HepG2 (cell line): ENCODE results near the gene SPATA13. TPM values are rescaled to one million over a fixed set of nuclear protein-coding genes. Genes with fewer than 3 reads are reported as not detected.

ENCODE experiments used
- ATAC-seq: fragments of 200-7000 bp; cut with Tn5 transposase; 3 replicates; pipeline ENCODE4 v1.9.1; 2020; ENCODE audit warnings: mild to moderate bottlenecking, moderate library complexity
- BruUV-seq: library from RNA; stranded (reverse); fragments of 400-500 nt; replicated peaks from 2 replicates; lab custom pipeline; 2021; lab: Mats Ljungman, UMichigan
- CTCF ChIA-PET: fragments of 300-600 bp; formaldehyde crosslinking; extraction: SDS; loops from one replicate; lab custom pipeline; 2021; ENCODE audit warnings: low total read pairs, inconsistent platforms, low intra/inter-chr PET ratio; lab: Yijun Ruan, JAX
- POLR2A ChIA-PET: fragments of 350-600 bp; sonication (Branson Sonifier 250); formaldehyde crosslinking; loops from one replicate; lab custom pipeline; 2020; ENCODE audit warnings: antibody characterized with exemption, inconsistent platforms; lab: Yijun Ruan, JAX
- DNase-seq: peaks from one replicate; pipeline ENCODE4 v3.0.0-alpha.2; 2015; ENCODE audit warnings: low spot score
- FAIRE-seq: peaks from 3 replicates; lab custom pipeline; 2011; peaks lifted over from hg19 to GRCh38; lab: Jason Lieb, UNC
- H2AFZ ChIP-seq: one replicate; pipeline ENCODE4 v1.6.1; 2011; ENCODE audit warnings: low read length, inconsistent platforms
- H3K27ac ChIP-seq: fragments of 300-600 bp; 3 replicates; pipeline ENCODE4 v1.8.0; 2011; ENCODE audit warnings: mixed run types, mild to moderate bottlenecking, mixed read lengths, low read length, inconsistent platforms; ENCODE audit not compliant: insufficient read depth; ENCODE audit errors: extremely low read length
- H3K27me3 ChIP-seq, 2 experiments: fragments of 200-600 bp in 1 of 2; 2 replicates in 1 of 2; 3 replicates in 1 of 2; pipeline versions ENCODE4 v1.6.0 to v1.8.0; 2011; ENCODE audit warnings: low read length in 2 of 2, mild to moderate bottlenecking in 2 of 2, moderate library complexity in 2 of 2, inconsistent platforms in 1 of 2; ENCODE audit not compliant: insufficient read depth in 2 of 2, control insufficient read depth in 1 of 2
- H3K36me3 ChIP-seq, 2 experiments: fragments of 200-600 bp in 1 of 2; replicated peaks in 1 of 2; 2 replicates in 1 of 2; 3 replicates in 1 of 2; pipeline versions ENCODE4 v1.5.1 to v1.8.0; 2011; ENCODE audit warnings: low read length in 2 of 2, inconsistent platforms in 1 of 2; ENCODE audit not compliant: insufficient read depth in 2 of 2, control insufficient read depth in 1 of 2
- H3K4me1 ChIP-seq: 2 replicates; pipeline ENCODE4 v1.5.1; 2012; ENCODE audit warnings: low read length, inconsistent platforms; ENCODE audit not compliant: insufficient read depth
- H3K4me2 ChIP-seq: 2 replicates; pipeline ENCODE4 v1.6.0; 2011; ENCODE audit warnings: low read depth, low read length, inconsistent platforms
- H3K4me3 ChIP-seq, 3 experiments: fragments of 200-600 bp in 1 of 3; sonication (generic), shearing (Covaris generic) in 1 of 3; replicated peaks in 1 of 3; 2 replicates each; pipeline ENCODE4 v1.5.1; 2011 to 2016; ENCODE audit warnings: low read length in 3 of 3, inconsistent platforms in 2 of 3, low read depth in 2 of 3, mild to moderate bottlenecking in 2 of 3, control low read depth in 1 of 3, mixed read lengths in 1 of 3; ENCODE audit not compliant: insufficient read depth in 1 of 3
- H3K79me2 ChIP-seq: one replicate; pipeline ENCODE4 v1.6.1; 2011; ENCODE audit warnings: low read length, inconsistent platforms; ENCODE audit not compliant: insufficient read depth
- H3K9ac ChIP-seq: 2 replicates; pipeline ENCODE4 v1.6.0; 2011; ENCODE audit warnings: mild to moderate bottlenecking, low read depth, low read length, inconsistent platforms; ENCODE audit not compliant: insufficient read depth
- H3K9me3 ChIP-seq: 2 replicates; pipeline ENCODE4 v1.5.1; 2012; ENCODE audit warnings: mild to moderate bottlenecking, low read length
- H4K20me1 ChIP-seq: 2 replicates; pipeline ENCODE4 v1.6.0; 2011; ENCODE audit warnings: inconsistent platforms, mild to moderate bottlenecking, low read length, moderate library complexity; ENCODE audit not compliant: insufficient read depth
- MZF1 ChIP-seq: sonication (generic); formaldehyde crosslinking; IDR thresholded peaks from 2 replicates; pipeline ENCODE4 v1.8.1; 2023; ENCODE audit warnings: mild to moderate bottlenecking, missing genetic modification reagents, borderline replicate concordance
- NCOA2 ChIP-seq: sonication (generic); formaldehyde crosslinking; IDR thresholded peaks from 2 replicates; pipeline ENCODE4 v1.8.0; 2022; ENCODE audit warnings: inconsistent platforms
- ONECUT2 ChIP-seq: sonication (generic); formaldehyde crosslinking; IDR thresholded peaks from 2 replicates; pipeline ENCODE4 v1.4.0; 2020; ENCODE audit warnings: missing genetic modification reagents
- PHB2 ChIP-seq: fragments of 450-650 bp; IDR thresholded peaks from 2 replicates; pipeline ENCODE4 v1.6.1; 2018; ENCODE audit not compliant: partially characterized antibody
- REPIN1 ChIP-seq: sonication (generic); formaldehyde crosslinking; IDR thresholded peaks from 2 replicates; pipeline ENCODE4 v1.8.0; 2022; ENCODE audit warnings: missing genetic modification reagents, low read depth, mild to moderate bottlenecking, borderline replicate concordance
- RXRA ChIP-seq: sonication (generic); formaldehyde crosslinking; IDR thresholded peaks from 2 replicates; pipeline ENCODE4 v1.5.1; 2020; ENCODE audit warnings: missing genetic modification reagents
- SMYD3 ChIP-seq: sonication (generic); formaldehyde crosslinking; IDR thresholded peaks from 2 replicates; pipeline ENCODE4 v1.8.1; 2023; ENCODE audit warnings: mild to moderate bottlenecking, missing genetic modification reagents
- ZNF382 ChIP-seq: sonication (generic); formaldehyde crosslinking; IDR thresholded peaks from 2 replicates; pipeline ENCODE4 v1.5.0; 2020; ENCODE audit warnings: missing genetic modification reagents, mild to moderate bottlenecking, borderline replicate concordance
- WGBS: methylation state at CpG from one replicate; pipeline ENCODE4 v1.1.6; 2017; ENCODE audit warnings: low lambda C conversion rate; 5-methylcytosine and 5-hydroxymethylcytosine counted together
- in situ Hi-C: cut with HindIII; loops from 2 replicates; pipeline ENCODE4 v1.10.0; 2017; ENCODE audit warnings: low pct_unique_long_range_greater_than_20kb; ENCODE audit not compliant: extremely low pct_ligation_motif_present
- intact Hi-C: fragments of 100-400 bp; cut with micrococcal nuclease; formaldehyde crosslinking; loops from one replicate; pipeline ENCODE4 v1.10.0; 2022; ENCODE audit not compliant: unreplicated experiment
- polyA plus RNA-seq, 8 experiments: library from polyadenylated mRNA; depleted of rRNA in 3 of 8; stranded (reverse) in 7 of 8; unstranded in 1 of 8; fragments of >200 nt; fragmentation: Illumina TruSeq in 4 of 8; extraction: Trizol in 4 of 8; gene quantifications; 2 replicates each; pipeline versions ENCODE4 v1.2.1 to v1.2.3, GENCODE V29; 2011 to 2016; ENCODE audit warnings: low read depth in 4 of 8, missing spikeins in 1 of 8, mixed read lengths in 1 of 8; ENCODE audit not compliant: insufficient read depth in 1 of 8
- total RNA-seq, 5 experiments: library from RNA; depleted of rRNA; stranded (reverse); fragments of >200 nt; fragmentation: Illumina TruSeq; extraction: Trizol; gene quantifications; 2 replicates each; pipeline ENCODE4 v1.2.3, GENCODE V29; 2016; ENCODE audit warnings: low read depth in 1 of 5

SPATA13 gene
- total and polyA plus RNA-seq, 2 of the 13 experiments (the other 11 are each of a cell fraction or from before 2014, with no cell fraction given) = 11.3 to 14.2 TPM

DNA sequence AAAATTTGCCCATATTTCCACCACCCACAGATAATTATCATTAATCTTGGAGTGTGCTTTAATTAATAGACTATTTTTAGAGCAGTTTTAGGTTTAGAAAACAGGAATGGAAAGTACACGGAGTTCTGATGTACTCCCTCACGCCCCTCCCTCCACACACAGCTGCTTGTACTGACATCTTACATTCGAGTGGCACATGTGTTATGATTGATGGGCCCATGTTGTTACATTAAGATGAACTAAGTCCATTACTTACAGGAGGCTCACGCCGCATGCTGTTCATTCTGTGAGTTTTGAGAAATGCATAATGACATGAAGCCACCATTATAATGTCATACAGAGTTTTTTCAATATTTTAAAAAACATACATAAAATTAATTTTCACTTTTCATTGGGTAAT lies 1.2 kb upstream of the SPATA13 start:
- Histone ChIP-seq H2AFZ (no peak overlapping the region), H3K4me1 (peaks cover 38% of the 10 kb centered on the region), H3K9ac (no peak overlapping the region), H3K79me2 (peaks cover 35% of the 10 kb centered on the region), H3K36me3 (peaks cover 0 to 8% of the 10 kb centered on the region in 2 experiments; a peak in 3 of 5 replicates), H3K9me3 (no peaks in the 10 kb centered on the region), H3K4me3 (no peak overlapping the region; a peak in 1 of 6 replicates), H3K27me3 (no peaks in the 10 kb centered on the region; a peak in 1 of 5 replicates), H4K20me1 (peaks cover 26% of the 10 kb centered on the region), H3K4me2 (peak overlapping the region; percentile 88; the same call in 1 of the 2 replicates), H3K27ac (no peak overlapping the region)
- in situ Hi-C loops (no loop called here), intact Hi-C loops (no loop called here)
- ChIA-PET CTCF (interaction anchor here (1.4 kb wide), 1 partner anchor 61 kb away, joined by 3 read pairs; no protein-coding TSS in a partner anchor), POLR2A (interaction anchor here (0.7 kb wide), 1 partner anchor 24 kb away, joined by 3 read pairs; no protein-coding TSS in a partner anchor)
- BruUV-seq = no TSS peak
- FAIRE-seq (no peak), ATAC-seq (no peak), DNase-seq (no peak)
- TF ChIP-seq REPIN1 (no peak), PHB2 (no peak), RXRA (CRISPR knock-in tag) (no peak), SMYD3 (CRISPR knock-in tag) (no peak), NCOA2 (CRISPR knock-in tag) (no peak), ZNF382 (no peak), MZF1 (CRISPR knock-in tag) (no peak), ONECUT2 (CRISPR knock-in tag) (no peak)
- 71% methylated on average over 5 of the region's 5 CpGs for WGBS
